ACC112 (cell line): ENCODE results near the gene TUSC2.

ENCODE experiments used
- H2AFZ ChIP-seq: fragments of 200-600 bp; sonication (generic); one replicate; pipeline ENCODE4 v1.6.0; 2017; ENCODE audit warnings: antibody characterized with exemption, low read length; ENCODE audit not compliant: unreplicated experiment
- H3K27ac ChIP-seq: fragments of 200-600 bp; sonication (generic); 2 replicates; pipeline ENCODE4 v1.5.1; 2014; ENCODE audit warnings: low read depth, mild to moderate bottlenecking, antibody characterized with exemption, low read length, moderate library complexity
- H3K27me3 ChIP-seq: fragments of 200-600 bp; sonication (generic); 2 replicates; pipeline ENCODE4 v1.6.1; 2014; ENCODE audit warnings: mild to moderate bottlenecking, antibody characterized with exemption, low read length, moderate library complexity, mixed read lengths; ENCODE audit not compliant: insufficient read depth
- H3K36me3 ChIP-seq: fragments of 200-600 bp; sonication (generic); 2 replicates; pipeline ENCODE4 v1.6.1; 2016; ENCODE audit warnings: mild to moderate bottlenecking, antibody characterized with exemption, low read length, moderate library complexity, mixed read lengths; ENCODE audit not compliant: insufficient read depth
- H3K4me1 ChIP-seq: fragments of 200-600 bp; sonication (generic); one replicate; pipeline ENCODE4 v1.6.1; 2016; ENCODE audit warnings: low read length, mixed read lengths; ENCODE audit not compliant: insufficient read depth, unreplicated experiment, control insufficient read depth
- H3K4me3 ChIP-seq: fragments of 200-600 bp; sonication (generic); 2 replicates; pipeline ENCODE4 v1.5.1; 2014; ENCODE audit warnings: mild to moderate bottlenecking, low read depth, low read length
- H3K79me2 ChIP-seq: fragments of 200-600 bp; sonication (generic); one replicate; pipeline ENCODE4 v1.6.0; 2016; ENCODE audit warnings: low read length; ENCODE audit not compliant: control insufficient read depth, unreplicated experiment, insufficient read depth

Gene TUSC2

DNA sequence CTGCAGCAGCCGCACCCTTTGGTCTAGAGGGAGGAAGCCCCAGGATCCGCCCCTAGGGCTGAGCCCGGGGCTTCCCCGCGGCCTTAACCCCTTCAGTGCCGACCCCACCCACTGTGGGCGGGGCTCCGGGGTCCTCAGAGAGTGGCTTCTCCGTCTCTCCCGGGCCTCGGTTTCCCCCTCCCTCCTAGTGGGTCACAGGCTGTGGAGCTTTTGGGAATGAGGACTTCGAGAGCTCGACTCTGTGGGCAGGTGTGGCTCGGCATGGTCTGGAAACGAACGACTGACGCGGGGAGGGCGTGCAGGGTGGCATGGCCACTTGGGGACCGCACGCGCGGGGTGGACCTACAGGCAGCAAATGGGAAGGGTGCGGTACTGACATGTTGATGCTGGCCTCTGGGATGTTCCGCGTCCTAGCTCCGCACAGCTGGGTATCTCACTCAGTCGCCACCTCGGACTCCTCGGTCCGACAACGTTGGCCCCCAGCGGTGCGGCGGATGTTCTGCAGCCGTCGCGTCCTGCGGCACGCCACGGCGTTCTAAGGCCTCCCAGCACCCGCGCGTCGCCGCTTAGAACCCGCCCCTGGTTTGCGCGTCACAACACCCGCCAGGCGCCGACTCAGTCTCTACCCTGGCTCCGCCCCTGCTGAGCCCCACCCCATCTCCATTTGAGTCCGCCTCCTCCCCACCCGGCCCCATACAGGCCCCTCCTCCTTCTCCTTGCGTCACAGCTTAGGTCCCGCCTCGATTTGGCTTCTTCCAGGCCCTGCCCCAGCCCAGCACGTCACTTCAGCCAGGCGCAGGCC is 29.0 kb downstream of the TUSC2 start, which contains the start of the genes HYAL3 and NAA80:
TSS of gene HYAL3 (minus strand) at position 570 of the 802 bp plus-strand sequence. CDS start 3,803 bp downstream, outside the sequence.
TSS of gene NAA80 (minus strand) at position 570 of the 802 bp plus-strand sequence. CDS start 1,942 bp downstream, outside the sequence.
- peaks cover 20% of the 10 kb centered on the region for H3K4me1 ChIP-seq
- H2AFZ ChIP-seq, result peak within 1 kb of the TSS; percentile 83
- peaks cover 5% of the 10 kb centered on the region for H3K79me2 ChIP-seq

DNA sequence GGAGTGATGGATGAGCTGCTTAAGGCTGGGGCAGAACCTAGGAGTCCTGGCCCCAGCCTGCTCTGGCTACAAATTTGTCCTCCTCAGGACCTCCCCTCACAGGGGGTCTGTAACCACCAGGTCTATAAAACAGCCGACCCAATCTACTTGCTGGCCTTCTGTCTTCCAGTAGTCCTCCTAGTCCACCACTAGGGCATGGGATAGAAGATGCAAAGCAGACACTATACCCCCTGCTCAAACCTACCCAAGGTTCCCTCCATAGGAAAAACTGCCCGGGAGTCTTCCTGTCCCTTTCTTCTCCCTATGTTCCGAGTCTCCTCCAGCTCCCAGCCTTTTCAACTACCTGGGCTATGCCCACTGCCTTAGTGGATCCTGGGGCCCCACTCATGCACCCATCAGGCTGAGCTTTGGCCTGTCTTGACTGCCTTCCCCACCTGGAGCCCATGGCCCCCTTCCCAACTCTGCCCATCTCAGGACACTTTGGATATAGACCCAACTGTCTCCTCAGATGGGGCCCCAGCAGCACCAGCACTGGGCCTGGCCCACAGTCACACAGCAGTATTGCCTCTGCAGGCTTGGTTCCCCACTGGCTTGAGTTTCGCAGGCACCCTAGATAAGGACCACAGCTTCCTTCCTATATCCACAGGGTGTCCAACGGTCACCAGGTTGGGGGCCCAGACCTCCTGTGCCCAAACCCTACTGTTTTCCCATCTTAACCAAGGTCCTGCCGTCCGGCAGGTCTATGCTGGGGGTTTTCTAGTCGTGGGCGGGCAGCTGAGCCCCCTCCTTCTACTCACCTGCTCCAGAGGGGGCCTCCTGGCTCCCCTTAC is 29.9 kb downstream of the TUSC2 start:
- Histone ChIP-seq H3K79me2 (peaks cover 5% of the 10 kb centered on the region), H2AFZ (no peak overlapping the region), H3K4me3 (peak overlapping the region; percentile 90), H3K27ac (no peak overlapping the region), H3K36me3 (no peaks in the 10 kb centered on the region), H3K4me1 (peaks cover 15% of the 10 kb centered on the region), H3K27me3 (no peaks in the 10 kb centered on the region)

More for the DNA sequence above, 29.0 kb downstream of the TUSC2 start, which contains the start of the genes HYAL3 and NAA80:
- H3K4me3 ChIP-seq, result peak within 1 kb of the TSS; percentile 90
- no peaks in the 10 kb centered on the region for H3K36me3 ChIP-seq
- H3K27ac ChIP-seq, result peak within 1 kb of the TSS; percentile 82
- no peaks in the 10 kb centered on the region for H3K27me3 ChIP-seq

DNA sequence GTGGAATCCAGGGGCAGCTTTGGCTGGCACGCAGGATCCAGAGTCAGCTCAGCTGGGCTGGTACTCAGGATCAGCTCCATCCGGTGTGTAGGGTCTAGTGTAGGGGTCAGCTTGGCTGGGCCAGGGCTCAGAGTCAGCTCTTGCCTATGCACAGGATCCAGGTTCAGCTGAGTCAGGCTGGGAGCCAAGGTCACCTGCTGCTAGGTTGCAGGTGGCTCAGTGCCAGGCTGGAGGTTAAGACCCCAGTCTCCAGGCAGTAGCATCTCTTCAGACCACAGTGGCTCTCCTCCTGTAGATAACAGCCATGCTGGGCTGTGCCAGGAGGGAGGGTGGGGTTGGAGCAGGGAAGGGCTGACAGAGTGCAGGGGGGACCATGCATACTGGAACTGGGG is 30.6 kb downstream of the TUSC2 start:
- no peak overlapping the region for H2AFZ ChIP-seq
- no peaks in the 10 kb centered on the region for H3K27me3 ChIP-seq
- H3K79me2 ChIP-seq, result peaks cover 3% of the 10 kb centered on the region
- no peaks in the 10 kb centered on the region for H3K36me3 ChIP-seq
- no peak overlapping the region; the same call in 1 of the 2 replicates for H3K4me3 ChIP-seq
- H3K4me1 ChIP-seq, result peaks cover 20% of the 10 kb centered on the region
- H3K27ac ChIP-seq, result no peak overlapping the region

DNA sequence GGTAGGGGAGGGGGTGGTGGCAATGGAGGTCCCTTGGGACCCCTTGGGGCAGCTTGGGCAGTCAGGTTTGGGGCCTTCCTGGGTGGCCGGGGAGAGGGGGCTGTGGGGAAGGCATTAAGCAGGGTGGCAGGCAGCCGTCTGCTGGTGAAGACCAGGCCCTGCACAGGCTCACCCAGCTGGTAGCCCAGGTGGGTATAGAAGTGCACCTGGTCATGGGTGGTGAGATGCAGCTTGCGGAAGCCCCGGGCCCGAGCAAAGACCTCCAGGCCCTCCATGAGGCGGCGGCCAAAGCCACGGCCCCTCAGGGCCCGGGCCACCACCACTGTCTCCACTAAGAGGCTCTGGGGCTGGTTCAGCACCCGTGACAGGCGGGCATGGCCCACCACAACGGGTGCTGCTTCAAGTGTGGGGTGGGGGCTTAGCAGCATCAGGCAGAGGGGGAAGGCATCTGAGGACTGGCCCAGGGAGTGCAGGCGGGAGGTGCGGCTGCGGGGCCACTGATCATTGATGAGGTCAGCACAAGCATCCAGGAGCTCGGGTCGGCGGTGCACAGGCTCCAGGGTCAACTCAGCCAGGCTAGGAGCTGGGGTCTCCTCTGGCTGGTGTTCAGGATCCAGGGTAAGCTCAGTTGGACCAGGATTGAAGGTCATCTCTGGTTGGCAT is 31.2 kb downstream of the TUSC2 start:
- H3K27me3 ChIP-seq, result no peaks in the 10 kb centered on the region
- H3K4me1 ChIP-seq, result peaks cover 20% of the 10 kb centered on the region
- H2AFZ ChIP-seq, result no peak overlapping the region
- H3K27ac ChIP-seq, result no peak overlapping the region
- H3K79me2 ChIP-seq, result peaks cover 6% of the 10 kb centered on the region
- no peak overlapping the region; the same call in 1 of the 2 replicates for H3K4me3 ChIP-seq
- H3K36me3 ChIP-seq, result no peaks in the 10 kb centered on the region

DNA sequence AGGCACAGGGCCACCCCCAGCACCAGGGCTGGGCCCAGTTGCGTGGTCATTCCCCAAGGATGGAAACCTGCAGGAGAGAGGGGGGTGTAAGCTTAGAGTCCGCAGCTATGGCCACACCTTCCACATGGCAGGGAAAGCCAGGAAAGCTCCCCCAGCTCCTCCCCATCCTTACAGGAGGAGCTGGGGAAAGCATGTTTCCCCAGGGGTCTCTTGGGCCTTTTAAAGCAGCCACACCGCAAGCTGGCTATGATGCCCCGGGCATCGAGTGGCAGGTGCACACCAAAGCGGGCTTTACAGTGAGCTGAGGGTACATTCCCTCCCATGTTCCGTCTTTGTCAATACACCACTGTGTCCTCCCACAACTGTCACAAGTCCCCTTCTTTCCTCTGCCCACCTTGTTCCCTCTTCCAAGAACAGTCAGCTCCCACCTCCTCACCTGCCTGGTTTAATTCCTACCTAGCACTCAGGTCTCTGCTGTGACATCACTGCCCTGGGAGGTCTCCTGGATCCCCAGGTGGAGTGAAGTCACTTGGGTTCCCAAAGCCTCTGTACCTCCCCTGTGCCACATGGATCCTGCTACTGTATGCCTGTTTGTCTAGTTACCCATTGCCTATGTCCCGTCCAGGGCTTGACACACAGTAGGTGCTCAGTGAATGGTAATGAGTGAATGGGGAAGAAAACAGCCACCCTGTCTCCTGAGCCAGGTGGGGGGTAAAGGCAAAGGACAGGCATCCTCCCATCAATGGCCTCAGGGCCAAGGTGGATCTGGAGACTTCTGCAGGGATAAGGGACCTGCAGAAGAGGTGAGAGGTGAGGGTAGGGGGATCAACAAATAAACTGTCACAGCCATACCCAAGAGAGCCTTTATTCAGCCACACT is 32.2 kb downstream of the TUSC2 start:
- no peaks in the 10 kb centered on the region for H3K27me3 ChIP-seq
- H3K4me1 ChIP-seq, result peaks cover 20% of the 10 kb centered on the region
- no peaks in the 10 kb centered on the region for H3K36me3 ChIP-seq
- peaks cover 17% of the 10 kb centered on the region for H3K79me2 ChIP-seq
- H3K27ac ChIP-seq, result no peak overlapping the region
- no peak overlapping the region for H3K4me3 ChIP-seq
- H2AFZ ChIP-seq, result no peak overlapping the region

DNA sequence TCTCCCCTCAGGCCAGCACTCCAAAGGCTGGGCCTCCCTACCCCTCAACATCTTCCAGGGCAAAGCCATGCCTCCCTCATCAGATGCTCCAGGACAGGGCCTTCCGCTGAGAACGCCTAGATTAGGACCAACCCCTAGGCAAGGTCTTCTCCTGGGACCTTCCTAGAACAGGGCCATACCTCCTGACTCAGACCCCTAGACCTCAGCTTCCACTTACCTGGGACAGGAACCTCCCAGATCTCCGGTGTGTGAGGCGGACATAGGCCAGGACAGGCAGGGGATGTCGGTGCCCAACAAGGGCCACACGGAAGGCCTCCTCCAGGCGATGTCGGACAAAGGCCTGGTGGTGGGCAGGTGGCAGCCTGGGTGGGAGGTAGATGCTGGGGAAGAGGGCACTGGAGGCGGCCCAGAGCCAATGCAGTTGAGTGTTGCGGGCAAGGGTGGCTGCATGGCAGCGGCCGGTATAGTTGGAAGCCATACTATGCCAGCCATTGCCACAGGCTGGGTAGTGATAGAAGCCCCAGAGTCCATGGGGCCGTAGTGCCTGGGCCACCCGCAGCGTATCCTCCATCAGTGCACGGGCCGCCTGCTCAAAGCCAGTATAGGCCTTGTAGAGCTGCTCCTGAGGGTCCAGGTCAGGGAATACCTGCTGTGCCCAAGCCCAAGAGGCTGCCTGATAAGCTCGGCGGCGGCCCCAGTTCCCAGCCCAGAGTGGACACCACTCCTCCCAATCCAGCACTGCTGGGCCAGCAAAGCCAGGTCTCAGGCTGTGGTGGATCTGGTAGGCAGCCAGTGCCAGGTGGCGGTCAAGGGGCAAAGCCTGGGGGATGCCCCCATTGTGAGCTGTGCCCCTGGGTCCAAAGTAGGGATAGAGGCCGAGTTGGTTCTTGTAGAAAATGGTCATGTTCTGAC is 33.3 kb downstream of the TUSC2 start:
- Histone ChIP-seq H3K79me2 (peaks cover 27% of the 10 kb centered on the region), H3K27ac (no peak overlapping the region), H2AFZ (no peak overlapping the region), H3K4me3 (no peak overlapping the region), H3K36me3 (no peaks in the 10 kb centered on the region; the same call in 1 of the 2 replicates), H3K4me1 (peaks cover 11% of the 10 kb centered on the region), H3K27me3 (no peaks in the 10 kb centered on the region)

DNA sequence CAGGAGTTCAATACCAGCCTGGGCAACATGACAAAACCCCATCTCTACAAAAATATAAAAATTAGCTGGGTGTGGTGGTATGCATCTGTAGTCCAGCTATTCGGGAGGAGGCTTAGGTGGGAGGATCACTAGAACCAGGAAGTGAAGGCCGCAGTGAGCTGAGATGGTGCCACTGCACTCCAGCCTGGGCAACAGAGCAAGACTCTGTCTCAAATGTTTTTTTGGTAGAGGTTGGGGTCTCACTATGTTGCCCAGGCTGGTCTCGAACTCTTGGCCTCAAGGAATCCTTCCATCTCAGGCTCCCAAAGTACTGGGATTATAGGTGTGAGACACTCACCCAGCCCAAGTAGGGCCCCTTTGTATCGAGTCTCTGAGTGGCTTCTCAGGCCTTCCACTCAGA is 33.9 kb downstream of the TUSC2 start:
- Histone ChIP-seq H3K36me3 (no peaks in the 10 kb centered on the region; the same call in 1 of the 2 replicates), H3K27ac (no peak overlapping the region), H3K79me2 (peaks cover 32% of the 10 kb centered on the region), H3K4me3 (no peak overlapping the region), H3K4me1 (peaks cover 10% of the 10 kb centered on the region), H3K27me3 (no peaks in the 10 kb centered on the region), H2AFZ (no peak overlapping the region)

DNA sequence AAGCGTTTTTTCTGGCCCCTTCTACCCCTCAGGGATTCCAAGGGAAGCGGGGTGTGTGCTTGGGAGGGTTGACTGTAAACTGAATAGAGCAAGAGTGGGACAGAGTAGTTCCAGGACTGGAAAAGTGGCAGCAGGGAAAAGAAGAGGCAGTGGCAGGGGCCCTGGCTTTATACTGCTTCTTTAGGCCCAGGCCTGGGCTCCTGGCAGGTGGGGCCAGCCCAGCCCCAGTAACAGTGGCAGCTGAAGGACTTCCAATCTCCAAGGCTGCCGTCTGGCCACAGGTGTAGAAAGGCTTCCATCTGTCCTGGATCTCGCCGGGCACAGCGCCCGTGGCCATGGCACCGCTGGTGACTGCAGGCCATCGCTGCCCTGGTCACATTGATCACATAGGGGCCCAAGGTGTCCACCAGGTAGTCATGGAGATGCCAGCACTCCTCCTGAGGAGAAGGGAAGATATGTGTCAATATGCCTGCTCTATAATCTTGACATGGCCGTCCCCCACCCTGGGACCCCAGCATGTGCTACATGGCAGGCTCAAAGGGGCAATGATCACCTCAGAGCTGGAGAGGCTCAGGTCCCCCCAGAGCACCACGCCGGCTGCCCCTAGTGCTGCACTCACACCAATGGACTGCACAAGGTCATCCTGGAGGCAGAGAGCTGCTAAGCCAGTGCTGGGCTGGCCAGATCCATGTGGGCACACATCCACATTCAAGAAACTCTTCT is 34.8 kb downstream of the TUSC2 start:
- peaks cover 29% of the 10 kb centered on the region for H3K79me2 ChIP-seq
- peak overlapping the region; percentile 7 for H2AFZ ChIP-seq
- peak overlapping the region; percentile 12; the same call in 1 of the 2 replicates for H3K27ac ChIP-seq
- H3K4me1 ChIP-seq, result peaks cover 9% of the 10 kb centered on the region
- no peaks in the 10 kb centered on the region for H3K27me3 ChIP-seq
- no peaks in the 10 kb centered on the region; the same call in 1 of the 2 replicates for H3K36me3 ChIP-seq
- H3K4me3 ChIP-seq, result peak overlapping the region; percentile 96; the same call in 1 of the 2 replicates
